Prostate gland (tissue), 2 donors: ENCODE results near the gene NUFIP1.

Experiments used
- POLR2AphosphoS5 ChIP-seq: sonication (generic); formaldehyde crosslinking; IDR thresholded peaks from one replicate; pipeline ENCODE4 v1.6.1; 2017; ENCODE audit warnings: antibody characterized with exemption
- TF ChIP-seq, protein P1 (sequence below), 4 experiments: fragments of 200-600 bp in 2 of 4; fragments of 450-650 bp in 2 of 4; sonication (generic) in 2 of 4; IDR thresholded peaks; 1 replicate in 3 of 4; 2 replicates in 1 of 4; pipeline ENCODE4 v1.5.1; 2016 to 2019; ENCODE audit warnings: antibody characterized with exemption in 4 of 4, mild to moderate bottlenecking in 2 of 4, moderate library complexity in 2 of 4

- TF ChIP-seq, protein P1, sequence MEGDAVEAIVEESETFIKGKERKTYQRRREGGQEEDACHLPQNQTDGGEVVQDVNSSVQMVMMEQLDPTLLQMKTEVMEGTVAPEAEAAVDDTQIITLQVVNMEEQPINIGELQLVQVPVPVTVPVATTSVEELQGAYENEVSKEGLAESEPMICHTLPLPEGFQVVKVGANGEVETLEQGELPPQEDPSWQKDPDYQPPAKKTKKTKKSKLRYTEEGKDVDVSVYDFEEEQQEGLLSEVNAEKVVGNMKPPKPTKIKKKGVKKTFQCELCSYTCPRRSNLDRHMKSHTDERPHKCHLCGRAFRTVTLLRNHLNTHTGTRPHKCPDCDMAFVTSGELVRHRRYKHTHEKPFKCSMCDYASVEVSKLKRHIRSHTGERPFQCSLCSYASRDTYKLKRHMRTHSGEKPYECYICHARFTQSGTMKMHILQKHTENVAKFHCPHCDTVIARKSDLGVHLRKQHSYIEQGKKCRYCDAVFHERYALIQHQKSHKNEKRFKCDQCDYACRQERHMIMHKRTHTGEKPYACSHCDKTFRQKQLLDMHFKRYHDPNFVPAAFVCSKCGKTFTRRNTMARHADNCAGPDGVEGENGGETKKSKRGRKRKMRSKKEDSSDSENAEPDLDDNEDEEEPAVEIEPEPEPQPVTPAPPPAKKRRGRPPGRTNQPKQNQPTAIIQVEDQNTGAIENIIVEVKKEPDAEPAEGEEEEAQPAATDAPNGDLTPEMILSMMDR (IDR thresholded peaks at IDR 0.05) = no peak
- no peak for TF ChIP-seq POLR2AphosphoS5
These were observed 69.3 kb downstream of the NUFIP1 start for GRCh38 chr13:44920013-44920412.
